Breast epithelium (tissue), 3 donors: ENCODE results near the gene ADRA2B.

Experiments
- POLR2AphosphoS5 ChIP-seq, 3 donors: sonication (generic); formaldehyde crosslinking; IDR thresholded peaks; one replicate each; pipeline ENCODE4 v1.6.1; 2017; ENCODE audit warnings: antibody characterized with exemption in 3 of 3
- TF ChIP-seq, protein P1 (sequence below), 3 donors: fragments of 450-650 bp; IDR thresholded peaks; one replicate each; pipeline ENCODE4 v1.5.1; 2016 to 2017; ENCODE audit warnings: antibody characterized with exemption in 3 of 3, mild to moderate bottlenecking in 3 of 3, moderate library complexity in 3 of 3

DNA sequence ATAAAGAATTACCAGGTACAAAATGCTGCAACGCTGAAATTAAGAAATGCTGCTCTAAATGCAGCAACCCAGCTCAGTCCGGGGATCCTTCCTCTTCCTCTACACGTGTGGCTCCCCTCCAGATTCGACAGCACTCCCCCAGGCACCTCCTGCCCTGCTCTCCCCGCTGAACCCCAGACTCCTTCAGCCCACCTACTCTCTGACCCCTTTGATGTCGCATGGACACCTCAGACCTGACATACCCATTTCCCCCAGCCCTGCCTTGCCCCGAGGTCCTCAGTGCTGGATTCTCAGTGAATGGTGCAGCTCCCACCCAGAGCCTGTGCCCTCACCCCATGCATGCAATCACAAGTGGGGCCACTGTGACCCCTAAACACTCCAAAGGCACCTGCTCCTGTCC, 4.6 kb upstream of the ADRA2B start:
- TF ChIP-seq, protein P1, sequence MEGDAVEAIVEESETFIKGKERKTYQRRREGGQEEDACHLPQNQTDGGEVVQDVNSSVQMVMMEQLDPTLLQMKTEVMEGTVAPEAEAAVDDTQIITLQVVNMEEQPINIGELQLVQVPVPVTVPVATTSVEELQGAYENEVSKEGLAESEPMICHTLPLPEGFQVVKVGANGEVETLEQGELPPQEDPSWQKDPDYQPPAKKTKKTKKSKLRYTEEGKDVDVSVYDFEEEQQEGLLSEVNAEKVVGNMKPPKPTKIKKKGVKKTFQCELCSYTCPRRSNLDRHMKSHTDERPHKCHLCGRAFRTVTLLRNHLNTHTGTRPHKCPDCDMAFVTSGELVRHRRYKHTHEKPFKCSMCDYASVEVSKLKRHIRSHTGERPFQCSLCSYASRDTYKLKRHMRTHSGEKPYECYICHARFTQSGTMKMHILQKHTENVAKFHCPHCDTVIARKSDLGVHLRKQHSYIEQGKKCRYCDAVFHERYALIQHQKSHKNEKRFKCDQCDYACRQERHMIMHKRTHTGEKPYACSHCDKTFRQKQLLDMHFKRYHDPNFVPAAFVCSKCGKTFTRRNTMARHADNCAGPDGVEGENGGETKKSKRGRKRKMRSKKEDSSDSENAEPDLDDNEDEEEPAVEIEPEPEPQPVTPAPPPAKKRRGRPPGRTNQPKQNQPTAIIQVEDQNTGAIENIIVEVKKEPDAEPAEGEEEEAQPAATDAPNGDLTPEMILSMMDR (IDR thresholded peaks at IDR 0.05), result no peak
- no peak for TF ChIP-seq POLR2AphosphoS5 (IDR thresholded peaks at IDR 0.05)
